GM19239 (cell line): ENCODE results near the gene BNC2.
"Not testable (repeated sequence)": the region's sequence is repeated elsewhere in the genome, so short reads cannot be mapped to it uniquely, and the experiment has no call there.

ENCODE experiments used
- DNase-seq: peaks from one replicate; pipeline ENCODE4 v3.0.0; 2011; ENCODE audit warnings: low spot score; ENCODE audit not compliant: insufficient read length
- FAIRE-seq: peaks from 2 replicates; lab custom pipeline; 2011; peaks lifted over from hg19 to GRCh38; lab: Jason Lieb, UNC

Gene BNC2

GRCh38 chr9:16449076-16449730 is 421.3 kb downstream of the BNC2 start:
- FAIRE-seq (no peak), DNase-seq (no peak)

GRCh38 chr9:16447946-16448345 is 422.5 kb downstream of the BNC2 start:
- FAIRE-seq (no peak), DNase-seq (no peak)

GRCh38 chr9:16446636-16447035 is 423.8 kb downstream of the BNC2 start:
- DNase-seq (no peak), FAIRE-seq (no peak)

- DNase-seq (no peak), FAIRE-seq (no peak)
Measured at GRCh38 chr9:16445141-16445920, 425.1 kb downstream of the BNC2 start.

- FAIRE-seq = no peak
Measured at GRCh38 chr9:16442622-16443021, 427.8 kb downstream of the BNC2 start.

GRCh38 chr9:16441791-16442190 is 428.7 kb downstream of the BNC2 start:
- no peak for FAIRE-seq
- DNase-seq = no peak

More at GRCh38 chr9:16442622-16443021, 427.8 kb downstream of the BNC2 start:
- DNase-seq = no peak

GRCh38 chr9:16438831-16439230 is 431.6 kb downstream of the BNC2 start:
- DNase-seq, FAIRE-seq: not testable (repeated sequence)

GRCh38 chr9:16436545-16436944 is 433.9 kb downstream of the BNC2 start:
- DNase-seq (no peak), FAIRE-seq (no peak)

- DNase-seq = no peak
- no peak for FAIRE-seq
Measured at GRCh38 chr9:16434526-16434925, 435.9 kb downstream of the BNC2 start.

GRCh38 chr9:16433494-16433893 is 437.0 kb downstream of the BNC2 start:
- FAIRE-seq = no peak

GRCh38 chr9:16431666-16432392 is 438.6 kb downstream of the BNC2 start:
- DNase-seq = no peak
- no peak for FAIRE-seq

More at GRCh38 chr9:16433494-16433893, 437.0 kb downstream of the BNC2 start:
- no peak for DNase-seq

- FAIRE-seq (no peak), DNase-seq (no peak)
Measured at GRCh38 chr9:16429671-16430070, 440.8 kb downstream of the BNC2 start.

GRCh38 chr9:16427873-16428427 is 442.5 kb downstream of the BNC2 start:
- FAIRE-seq (no peak), DNase-seq (no peak)

GRCh38 chr9:16426716-16427115 is 443.8 kb downstream of the BNC2 start:
- FAIRE-seq (no peak), DNase-seq (no peak)

- FAIRE-seq = no peak
- DNase-seq = no peak
Measured at GRCh38 chr9:16425562-16426231, 444.8 kb downstream of the BNC2 start.

- DNase-seq (no peak), FAIRE-seq (no peak)
Measured at GRCh38 chr9:16422114-16422513, 448.4 kb downstream of the BNC2 start.

- FAIRE-seq = no peak
- DNase-seq = no peak
Measured at GRCh38 chr9:16421532-16421931, 448.9 kb downstream of the BNC2 start.

- no peak for DNase-seq
- FAIRE-seq = no peak
Measured at GRCh38 chr9:16419124-16419523, 451.3 kb downstream of the BNC2 start.

GRCh38 chr9:16418721-16419120 is 451.7 kb downstream of the BNC2 start:
- no peak for DNase-seq
- FAIRE-seq = no peak

GRCh38 chr9:16417749-16418148 is 452.7 kb downstream of the BNC2 start:
- DNase-seq (no peak), FAIRE-seq (no peak)
